ENCODE measurements around the gene PRKD1.

GRCh38 chr14:29783556-29783955, 144.1 kb downstream of the PRKD1 start:
- no peak for TF ChIP-seq RFX5 (IDR thresholded peaks at IDR 0.05; ENCODE audit: low read length)
- no peak for TF ChIP-seq RXRA (IDR thresholded peaks at IDR 0.05; ENCODE audit: borderline replicate concordance, low read depth)
- no peak for TF ChIP-seq CTCF (IDR thresholded peaks at IDR 0.05)
- TF ChIP-seq GABPA (IDR thresholded peaks at IDR 0.05; ENCODE audit: low read depth), result no peak
- TF ChIP-seq CHD2 (IDR thresholded peaks at IDR 0.05; ENCODE audit: low read length, partially characterized antibody), result no peak
- no peak for TF ChIP-seq SIN3A (IDR thresholded peaks at IDR 0.05; ENCODE audit: borderline replicate concordance, low read depth, low read length)
- TF ChIP-seq FOXM1 (IDR thresholded peaks at IDR 0.05; ENCODE audit: low read depth), result no peak
- TF ChIP-seq EP300 (IDR thresholded peaks at IDR 0.05; ENCODE audit: borderline replicate concordance in 1 of 2, low read depth in 1 of 2, low read length in 1 of 2), result no peak
- no peak for TF ChIP-seq REST (IDR thresholded peaks at IDR 0.05; ENCODE audit: low read depth, low read length)
- TF ChIP-seq FOXJ3 (CRISPR knock-in tag; IDR thresholded peaks at IDR 0.05), result no peak
- TF ChIP-seq YY1 (IDR thresholded peaks at IDR 0.05; ENCODE audit: low read depth), result no peak

All from SK-N-SH (cell line).